Raji (cell line): ENCODE measurements around the gene SUSD2.

Experiments
- POLR2A ChIP-seq: IDR thresholded peaks from 2 replicates; pipeline ENCODE4 v1.6.1; 2011; ENCODE audit warnings: low read depth, low read length, control low read depth; ENCODE audit not compliant: insufficient read depth

Gene SUSD2

DNA sequence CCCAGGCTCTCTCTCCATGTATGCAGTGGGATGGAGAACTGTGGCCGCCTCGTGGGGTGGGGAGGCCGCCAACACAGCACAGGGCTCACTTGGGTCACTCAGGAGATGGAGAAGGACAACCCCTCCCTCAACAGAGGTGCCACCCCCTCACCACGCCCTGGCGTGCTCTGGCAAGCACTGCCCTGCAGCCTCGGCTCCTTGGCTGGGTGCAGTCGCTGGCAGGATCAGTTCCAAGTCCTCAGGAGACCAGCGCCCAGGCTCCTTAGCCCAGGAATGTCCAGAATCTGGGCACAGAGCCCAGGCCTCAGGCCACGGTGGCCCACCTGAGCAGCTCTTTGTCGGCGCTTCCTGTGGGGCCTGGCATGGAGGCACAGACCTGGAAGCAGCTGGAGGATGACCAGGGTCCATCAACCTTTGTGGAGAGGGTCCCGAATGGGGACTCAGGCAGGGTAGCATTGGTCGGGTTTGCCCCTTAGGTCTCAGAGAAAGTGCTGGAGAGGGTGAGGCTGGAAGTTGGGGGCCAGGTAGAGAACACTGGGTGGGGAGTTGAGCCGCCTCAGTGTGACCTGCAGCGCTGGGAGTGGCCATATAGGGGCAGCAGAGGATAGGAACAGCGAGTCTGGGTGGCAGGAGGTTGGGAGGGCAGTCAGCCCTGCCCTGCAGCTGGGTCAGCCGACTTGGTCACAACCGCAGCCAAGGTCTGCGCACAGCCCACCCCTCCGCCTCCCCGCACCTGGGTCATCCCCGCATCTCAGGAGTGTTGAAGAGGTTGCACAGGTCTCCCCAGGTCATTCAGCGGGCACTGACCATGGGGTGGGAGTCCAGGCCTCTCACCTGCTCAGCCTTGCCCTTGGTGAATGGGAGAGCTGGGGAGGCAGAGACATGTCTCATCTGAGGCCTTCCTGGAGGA lies 8.2 kb downstream of the SUSD2 start:
- no peak for TF ChIP-seq POLR2A

DNA sequence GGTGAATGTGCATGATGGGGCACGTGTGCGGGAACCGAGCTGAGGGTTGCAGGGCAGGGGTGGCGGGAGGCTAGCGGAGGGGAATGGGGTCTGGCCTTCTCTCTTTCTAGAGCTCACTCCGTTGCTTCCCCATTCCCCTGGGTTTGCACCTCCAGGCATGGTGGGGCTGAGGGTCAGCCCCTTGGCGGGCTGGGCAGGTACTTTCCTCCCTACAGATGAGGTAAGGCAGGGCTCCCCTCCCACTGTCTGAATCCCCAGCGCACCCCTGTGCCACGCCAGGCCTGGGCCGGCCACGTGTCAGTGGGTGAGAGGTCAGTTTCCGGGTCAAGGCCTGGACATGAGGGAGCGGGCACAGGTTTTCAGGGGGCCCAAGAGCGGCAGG lies 8.9 kb downstream of the SUSD2 start:
- no peak for TF ChIP-seq POLR2A

DNA sequence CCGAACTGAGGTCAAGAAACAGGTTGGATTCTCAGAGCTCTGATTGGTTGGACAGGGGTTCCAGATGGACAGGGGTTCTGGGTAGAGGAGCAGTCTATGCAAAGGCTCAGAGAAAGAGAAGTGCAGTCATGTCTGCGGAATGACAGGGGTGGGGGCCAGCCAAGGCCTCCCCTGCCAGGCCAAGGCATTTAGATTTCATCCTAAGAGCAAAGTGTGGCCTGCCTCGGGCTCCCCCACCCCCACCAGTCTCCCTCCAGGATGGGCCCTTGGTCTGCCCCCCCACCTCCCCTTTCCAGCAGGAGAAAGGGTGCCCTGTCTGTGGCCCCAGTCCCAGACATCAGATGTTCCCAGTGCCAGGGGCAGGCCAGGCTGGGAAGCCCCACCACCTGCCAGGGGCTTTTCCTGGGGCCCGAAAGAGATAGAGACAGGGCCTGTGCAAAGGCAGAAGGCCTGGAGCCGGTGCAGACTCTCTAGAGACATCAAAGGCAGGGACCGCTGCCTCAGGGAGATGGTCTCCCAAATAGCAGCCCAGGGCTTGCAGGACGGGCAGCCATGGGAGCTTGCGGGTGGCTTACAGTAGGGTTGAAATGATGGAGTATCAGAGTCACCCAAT lies 9.4 kb downstream of the SUSD2 start:
- TF ChIP-seq POLR2A: no peak

DNA sequence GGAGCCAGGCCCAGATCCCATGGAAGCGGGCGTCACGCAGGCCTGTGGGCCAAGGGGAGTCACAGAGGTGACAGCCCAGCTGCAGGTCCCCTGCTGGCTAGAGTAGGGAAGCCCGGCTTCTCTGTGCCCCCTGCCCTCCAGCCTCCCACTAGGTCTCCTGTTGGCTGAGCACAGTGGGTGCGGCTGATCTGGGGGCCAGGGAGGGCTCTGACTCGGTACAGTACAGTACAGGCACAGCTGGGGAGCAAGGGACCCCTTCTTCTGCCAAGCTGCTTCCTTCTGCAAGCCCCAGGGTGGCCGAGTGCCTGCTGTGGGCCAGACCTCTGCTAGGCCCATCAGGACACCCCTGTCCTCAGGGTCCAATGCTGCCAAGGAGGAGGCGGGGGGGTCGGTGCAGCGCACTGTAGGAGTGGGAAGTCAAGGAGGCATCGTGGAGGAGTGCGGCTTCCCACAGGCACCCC lies 10.1 kb downstream of the SUSD2 start:
- no peak for TF ChIP-seq POLR2A

DNA sequence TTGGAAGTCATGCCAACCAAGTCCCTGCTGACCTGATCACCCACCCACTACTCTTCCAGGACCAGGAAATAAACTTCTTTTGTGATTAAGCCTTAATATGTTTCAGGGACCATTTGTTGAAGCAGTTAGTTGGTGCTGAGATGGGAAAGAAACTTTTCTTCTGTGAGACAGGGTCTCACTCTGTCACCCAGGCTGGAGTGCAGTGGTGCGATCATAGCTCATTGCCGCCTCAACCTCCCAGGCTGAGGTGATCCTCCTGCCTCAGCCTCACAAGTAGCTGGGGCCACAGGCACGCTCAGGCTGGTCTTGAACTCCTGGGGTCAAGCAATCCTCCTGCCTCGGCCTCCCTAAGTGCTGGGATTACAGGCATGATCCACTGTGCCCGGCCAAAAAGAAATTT lies 10.6 kb downstream of the SUSD2 start:
- no peak for TF ChIP-seq POLR2A

DNA sequence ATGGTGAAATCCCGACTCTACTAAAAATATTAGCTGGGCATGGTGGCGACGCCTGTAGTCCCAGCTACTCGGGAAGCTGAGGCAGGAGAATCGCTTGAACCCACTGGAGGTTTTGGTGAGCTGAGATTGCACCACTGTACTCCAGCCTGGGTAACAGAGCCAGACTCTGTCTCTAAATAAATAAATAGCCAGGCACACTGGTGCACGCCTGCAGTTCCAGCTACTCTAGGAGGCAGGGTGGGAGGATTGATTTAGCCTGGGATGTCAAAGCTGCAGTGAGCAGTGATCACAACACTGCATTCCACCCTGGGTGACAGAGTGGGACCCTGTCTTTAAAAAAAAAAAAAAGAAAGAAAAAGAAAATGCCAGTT lies 17.4 kb downstream of the SUSD2 start:
- no peak for TF ChIP-seq POLR2A

DNA sequence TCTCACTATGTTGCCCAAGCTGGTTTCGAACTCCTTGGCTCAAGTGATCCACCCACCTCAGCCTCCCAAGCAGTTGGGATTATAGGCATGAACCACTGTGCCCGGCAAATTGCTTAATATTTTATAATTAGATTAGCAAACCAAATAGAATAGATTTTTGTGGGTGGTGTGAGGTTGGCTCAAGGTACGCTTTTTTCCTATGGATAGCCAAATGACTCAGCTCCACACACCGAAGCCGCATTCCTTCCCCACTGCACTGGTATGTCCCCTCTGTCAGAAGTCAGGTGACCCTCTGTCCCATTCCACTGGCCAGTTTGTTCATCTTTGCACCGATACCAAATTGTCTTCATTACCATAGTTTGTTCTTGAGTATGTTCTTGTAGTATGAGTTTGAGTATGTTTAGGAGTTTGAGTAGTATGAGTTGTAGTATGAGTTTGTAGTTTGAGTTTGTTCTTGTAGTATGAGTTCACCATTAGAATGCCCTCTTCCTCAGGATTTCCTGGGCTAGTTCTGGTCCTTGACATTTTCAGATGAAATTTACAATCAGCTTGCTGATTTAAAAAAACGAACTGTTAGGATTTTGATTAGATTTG lies 19.4 kb downstream of the SUSD2 start:
- no peak for TF ChIP-seq POLR2A

DNA sequence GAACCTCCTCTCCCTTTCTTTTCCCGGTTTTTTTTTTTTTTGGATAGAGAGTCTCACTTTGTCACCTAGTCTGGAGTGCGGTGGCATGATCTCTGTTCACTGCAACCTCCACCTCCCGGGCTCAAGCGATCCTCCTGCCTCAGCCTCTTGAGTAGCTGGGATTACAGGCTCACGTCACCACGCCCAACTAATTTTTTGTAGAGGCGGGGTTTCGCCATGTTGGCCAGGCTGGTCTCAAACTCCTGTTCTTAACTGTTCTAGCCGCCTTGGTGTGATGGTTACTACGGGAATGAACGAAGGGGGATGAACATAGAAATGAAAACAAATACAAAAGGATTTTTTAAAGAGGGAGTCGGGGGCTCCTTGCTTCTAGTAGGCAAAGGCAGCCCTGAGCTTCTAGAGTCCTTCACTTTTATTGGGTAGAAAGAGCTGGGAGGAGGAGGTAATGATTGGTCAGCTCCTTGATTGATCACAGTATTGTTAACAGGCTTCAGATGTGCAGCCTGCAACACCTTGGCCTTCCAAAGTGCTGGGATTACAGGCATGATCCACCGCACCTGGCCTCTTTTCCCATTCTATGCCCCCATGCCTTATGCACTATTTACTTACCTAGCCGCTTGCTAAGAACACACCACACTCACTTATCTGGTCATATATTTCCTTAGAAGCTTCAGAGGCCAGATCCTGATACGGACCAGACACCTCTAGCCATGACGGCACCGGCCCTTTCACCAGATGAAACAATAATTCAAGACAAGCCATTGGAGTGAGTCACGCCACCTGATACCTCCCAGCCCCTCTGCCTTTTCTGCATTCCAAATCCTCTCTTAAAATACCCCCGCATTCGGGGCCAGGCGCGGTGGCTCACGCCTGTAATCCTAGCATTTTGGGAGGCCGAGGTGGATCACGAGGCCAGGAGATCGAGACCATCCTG lies 20.7 kb downstream of the SUSD2 start:
- no peak for TF ChIP-seq POLR2A

DNA sequence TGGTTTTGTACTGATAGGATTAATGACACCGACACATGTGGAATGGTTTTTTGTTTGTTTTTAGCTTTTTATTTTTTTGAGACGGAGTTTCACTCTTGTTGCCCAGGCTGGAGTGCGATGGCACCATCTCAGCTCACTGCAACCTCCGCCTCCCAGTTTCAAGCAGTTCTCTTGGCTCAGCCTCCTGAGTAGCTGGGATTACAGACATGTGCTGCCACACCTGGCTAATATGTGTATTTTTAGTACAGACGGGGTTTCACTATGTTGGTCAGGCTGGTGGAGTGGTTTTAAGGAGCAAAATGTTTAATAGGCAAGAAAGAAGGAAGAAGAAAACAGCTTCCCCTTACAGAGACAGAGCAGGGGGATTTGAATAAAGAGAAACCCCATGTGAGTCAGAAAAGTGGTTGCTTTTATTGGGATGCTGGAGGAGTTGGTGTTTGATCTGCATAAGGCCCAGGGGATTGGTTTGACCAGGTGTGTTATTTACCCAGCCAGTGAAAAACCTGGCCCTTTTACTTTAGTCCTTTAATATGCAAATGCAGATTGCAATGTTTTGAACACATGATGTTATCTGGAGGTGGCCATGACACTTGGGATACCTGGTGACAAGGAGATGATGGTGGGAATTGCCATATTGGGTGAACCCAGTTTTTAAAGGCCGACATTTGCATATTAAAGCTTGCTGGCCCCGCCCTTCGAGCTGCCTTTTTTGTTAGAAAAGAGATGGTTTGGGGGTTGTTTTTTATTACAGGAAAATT lies 24.3 kb downstream of the SUSD2 start:
- no peak for TF ChIP-seq POLR2A

DNA sequence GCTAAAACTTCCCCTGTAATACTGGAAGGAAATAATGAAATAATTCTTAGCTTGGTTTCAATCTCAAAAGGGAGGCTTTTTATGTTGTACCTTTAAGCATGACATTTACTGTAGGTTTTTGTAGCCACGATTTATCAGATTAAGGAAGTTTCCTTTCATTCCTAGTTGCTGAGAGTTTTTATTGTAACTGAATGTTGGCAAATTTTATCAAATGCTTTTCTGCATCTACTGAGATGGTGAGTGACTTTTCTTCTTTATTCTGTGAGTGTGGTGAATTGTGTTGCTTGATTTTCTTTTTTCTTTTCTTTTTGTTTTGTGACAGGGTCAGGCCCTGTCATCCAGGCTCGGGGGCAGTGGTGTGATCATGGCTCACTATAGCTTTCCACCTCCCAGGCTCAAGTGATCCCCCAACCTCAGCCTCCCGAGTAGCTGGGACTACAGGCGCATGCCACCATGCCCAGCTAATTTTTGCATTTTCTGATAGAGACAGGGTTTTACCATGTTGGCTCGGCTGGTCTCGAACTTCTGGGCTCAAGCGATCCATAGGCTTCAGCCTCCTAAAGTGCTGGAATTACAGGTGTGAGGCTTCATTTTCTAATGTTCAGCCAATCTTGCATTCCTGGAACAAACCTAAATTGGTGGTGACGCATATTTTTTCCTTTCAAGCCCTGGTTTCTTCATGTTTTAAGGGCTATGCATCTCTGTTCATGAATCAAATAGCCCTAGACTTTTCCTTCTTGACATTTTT lies 26.2 kb downstream of the SUSD2 start:
- TF ChIP-seq POLR2A: no peak

DNA sequence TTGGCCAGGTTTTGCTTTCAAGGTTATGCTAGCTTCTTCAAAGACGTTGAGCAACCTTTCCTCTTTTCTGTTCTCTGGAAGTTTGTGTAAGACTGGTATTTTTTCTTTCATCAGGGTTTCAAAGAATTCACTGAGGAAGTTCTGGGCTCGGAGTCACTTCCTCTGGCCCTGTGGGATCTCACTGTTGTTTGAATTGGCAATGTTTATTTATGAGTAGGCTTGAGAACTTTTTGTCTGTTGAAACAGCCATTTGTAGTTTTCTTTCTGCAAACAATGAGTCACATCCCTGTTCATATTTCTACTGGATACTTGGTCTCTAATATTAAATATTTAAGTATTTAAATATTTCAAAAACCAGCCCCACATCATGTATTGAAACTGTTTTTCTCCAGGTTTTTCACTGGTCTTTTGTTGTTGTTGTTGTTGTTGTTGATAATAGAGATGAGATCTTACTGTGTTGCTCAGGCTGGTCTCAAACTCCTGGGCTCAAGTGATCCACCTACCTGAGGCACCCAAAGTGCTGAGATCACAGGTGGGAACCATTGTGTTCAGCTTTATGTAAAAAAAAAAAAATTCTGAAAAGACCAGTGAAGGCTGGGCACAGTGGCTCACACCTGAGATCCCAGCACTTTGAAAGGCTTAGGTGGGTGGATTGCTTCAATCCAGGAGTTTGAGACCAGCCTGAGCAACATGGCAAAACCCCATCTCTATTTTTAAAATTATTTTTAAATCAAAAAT lies 26.9 kb downstream of the SUSD2 start:
- TF ChIP-seq POLR2A: no peak

DNA sequence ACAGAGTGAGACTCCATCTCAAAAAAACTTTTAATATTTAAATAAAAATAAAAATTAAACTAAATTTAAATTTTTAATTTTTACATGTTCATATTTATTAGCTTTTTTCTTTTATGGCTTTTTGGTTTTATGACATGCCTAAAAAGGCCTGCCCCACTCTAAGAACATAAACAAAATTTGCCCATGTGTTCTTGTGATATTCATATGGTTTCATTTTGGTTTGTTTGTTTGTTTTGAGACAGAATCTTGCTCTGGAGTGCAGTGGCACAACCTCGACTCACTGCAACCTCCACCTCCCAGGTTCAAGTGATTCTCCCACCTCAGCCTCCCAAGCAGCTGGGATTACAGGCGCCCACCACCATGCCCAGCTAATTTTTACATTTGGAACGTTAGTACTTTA lies 27.7 kb downstream of the SUSD2 start:
- TF ChIP-seq POLR2A: no peak

DNA sequence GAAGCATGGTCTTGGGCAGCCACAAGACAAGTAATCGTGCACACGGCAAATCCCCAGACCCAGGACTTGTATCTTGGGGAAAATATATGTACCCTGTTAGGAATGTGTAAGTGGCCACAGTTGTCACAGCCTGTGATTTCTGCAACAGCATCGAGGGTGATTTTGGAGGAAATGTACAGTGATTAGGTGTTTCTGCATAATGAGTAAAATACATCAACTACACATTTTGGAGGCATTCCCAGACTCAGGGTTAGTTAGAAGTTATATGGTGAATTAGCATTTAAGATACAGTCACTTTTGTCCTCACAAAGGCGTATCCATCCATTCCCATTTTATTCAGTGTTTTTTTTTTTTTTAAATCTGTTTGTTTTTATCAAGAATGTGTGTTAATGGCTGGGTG lies 28.4 kb downstream of the SUSD2 start:
- TF ChIP-seq POLR2A: no peak
